Measurements from ENCODE around the gene DNAH7. TPM values are rescaled to one million over a fixed set of nuclear protein-coding genes. Genes with fewer than 3 reads are reported as not detected.

DNAH7 gene
- total RNA-seq, 6 experiments from 2014 or later: 0.05 to 0.41 (median 0.23) TPM

GRCh38 chr2:195820373-195820772 is 248.3 kb downstream of the DNAH7 start:
- DNase-seq: peak; percentile 4
- peak overlapping the region; percentile 22; the same call in 1 of the 2 replicates for H3K27ac Mint-ChIP-seq
- H3K4me3 Mint-ChIP-seq: no peak overlapping the region
- H3K4me1 Mint-ChIP-seq (ENCODE audit: low read depth): peaks cover 48% of the 10 kb centered on the region
- no peaks in the 10 kb centered on the region for H3K27me3 Mint-ChIP-seq (ENCODE audit: insufficient read depth)
- H3K9me3 Mint-ChIP-seq: no peaks in the 10 kb centered on the region
- TF ChIP-seq, protein P1, sequence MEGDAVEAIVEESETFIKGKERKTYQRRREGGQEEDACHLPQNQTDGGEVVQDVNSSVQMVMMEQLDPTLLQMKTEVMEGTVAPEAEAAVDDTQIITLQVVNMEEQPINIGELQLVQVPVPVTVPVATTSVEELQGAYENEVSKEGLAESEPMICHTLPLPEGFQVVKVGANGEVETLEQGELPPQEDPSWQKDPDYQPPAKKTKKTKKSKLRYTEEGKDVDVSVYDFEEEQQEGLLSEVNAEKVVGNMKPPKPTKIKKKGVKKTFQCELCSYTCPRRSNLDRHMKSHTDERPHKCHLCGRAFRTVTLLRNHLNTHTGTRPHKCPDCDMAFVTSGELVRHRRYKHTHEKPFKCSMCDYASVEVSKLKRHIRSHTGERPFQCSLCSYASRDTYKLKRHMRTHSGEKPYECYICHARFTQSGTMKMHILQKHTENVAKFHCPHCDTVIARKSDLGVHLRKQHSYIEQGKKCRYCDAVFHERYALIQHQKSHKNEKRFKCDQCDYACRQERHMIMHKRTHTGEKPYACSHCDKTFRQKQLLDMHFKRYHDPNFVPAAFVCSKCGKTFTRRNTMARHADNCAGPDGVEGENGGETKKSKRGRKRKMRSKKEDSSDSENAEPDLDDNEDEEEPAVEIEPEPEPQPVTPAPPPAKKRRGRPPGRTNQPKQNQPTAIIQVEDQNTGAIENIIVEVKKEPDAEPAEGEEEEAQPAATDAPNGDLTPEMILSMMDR (IDR thresholded peaks at IDR 0.05): no peak
- no peaks in the 10 kb centered on the region for H3K36me3 Mint-ChIP-seq (ENCODE audit: low read depth)

DNA sequence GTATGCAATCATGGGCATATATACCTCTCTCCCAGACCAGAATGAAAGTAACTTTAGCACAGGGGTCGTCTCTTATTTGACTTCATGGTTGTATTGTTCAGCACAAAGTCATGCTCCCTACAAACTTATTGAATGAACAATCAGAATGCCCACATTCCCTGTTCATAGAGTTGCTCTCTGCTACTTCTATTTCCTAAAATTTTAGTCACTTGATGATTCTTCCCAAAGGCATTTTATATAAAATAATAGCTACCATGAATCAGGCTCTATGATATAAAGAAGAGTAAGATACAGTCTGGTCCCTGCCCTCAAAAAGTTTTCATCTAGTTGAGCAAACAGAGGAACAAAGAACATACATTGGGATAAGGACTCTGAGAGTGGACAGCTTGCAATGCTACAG is 249.4 kb downstream of the DNAH7 start:
- H3K4me3 Mint-ChIP-seq: no peak overlapping the region
- no peak overlapping the region for H3K27ac Mint-ChIP-seq
- H3K9me3 Mint-ChIP-seq: no peaks in the 10 kb centered on the region
- H3K36me3 Mint-ChIP-seq (ENCODE audit: low read depth): no peaks in the 10 kb centered on the region
- TF ChIP-seq, protein P1 (IDR thresholded peaks at IDR 0.05): no peak
- peaks cover 43% of the 10 kb centered on the region for H3K4me1 Mint-ChIP-seq (ENCODE audit: low read depth)
- no peaks in the 10 kb centered on the region for H3K27me3 Mint-ChIP-seq (ENCODE audit: insufficient read depth)
- no peak for DNase-seq

GRCh38 chr2:195818526-195818925 is 250.1 kb downstream of the DNAH7 start:
- Mint-ChIP-seq H3K27ac (no peak overlapping the region), H3K27me3 (ENCODE audit: insufficient read depth) (no peaks in the 10 kb centered on the region), H3K4me3 (no peak overlapping the region), H3K4me1 (ENCODE audit: low read depth) (peaks cover 39% of the 10 kb centered on the region), H3K36me3 (ENCODE audit: low read depth) (no peaks in the 10 kb centered on the region), H3K9me3 (no peaks in the 10 kb centered on the region)
- TF ChIP-seq, protein P1 (IDR thresholded peaks at IDR 0.05): no peak
- peak; percentile 43 for DNase-seq

GRCh38 chr2:195818106-195818505 is 250.5 kb downstream of the DNAH7 start:
- H3K36me3 Mint-ChIP-seq (ENCODE audit: low read depth): no peaks in the 10 kb centered on the region
- DNase-seq: no peak
- H3K27me3 Mint-ChIP-seq (ENCODE audit: insufficient read depth): no peaks in the 10 kb centered on the region
- H3K4me3 Mint-ChIP-seq: no peak overlapping the region
- no peaks in the 10 kb centered on the region for H3K9me3 Mint-ChIP-seq
- no peak overlapping the region for H3K27ac Mint-ChIP-seq
- H3K4me1 Mint-ChIP-seq (ENCODE audit: low read depth): peaks cover 39% of the 10 kb centered on the region
- TF ChIP-seq, protein P1 (IDR thresholded peaks at IDR 0.05): no peak

- H3K27me3 Mint-ChIP-seq (ENCODE audit: insufficient read depth): no peaks in the 10 kb centered on the region
- no peak overlapping the region for H3K4me3 Mint-ChIP-seq
- no peak for DNase-seq
- H3K9me3 Mint-ChIP-seq: no peaks in the 10 kb centered on the region
- H3K36me3 Mint-ChIP-seq (ENCODE audit: low read depth): no peaks in the 10 kb centered on the region
- H3K4me1 Mint-ChIP-seq (ENCODE audit: low read depth): peaks cover 31% of the 10 kb centered on the region
- TF ChIP-seq, protein P1 (IDR thresholded peaks at IDR 0.05): no peak
- H3K27ac Mint-ChIP-seq: no peak overlapping the region
Measured at GRCh38 chr2:195815083-195815482, 253.6 kb downstream of the DNAH7 start.

GRCh38 chr2:195813421-195813820 is 255.2 kb downstream of the DNAH7 start:
- Mint-ChIP-seq H3K4me1 (ENCODE audit: low read depth) (peaks cover 15% of the 10 kb centered on the region), H3K36me3 (ENCODE audit: low read depth) (no peaks in the 10 kb centered on the region), H3K4me3 (no peak overlapping the region), H3K27me3 (ENCODE audit: insufficient read depth) (no peaks in the 10 kb centered on the region), H3K9me3 (no peaks in the 10 kb centered on the region), H3K27ac (no peak overlapping the region)
- no peak for DNase-seq
- TF ChIP-seq, protein P1 (IDR thresholded peaks at IDR 0.05): no peak

Data from HFFc6 (cell line).